Stimulated activated CD4-positive, alpha-beta T cell treated with anti-CD3 and anti-CD28 coated beads, Interleukin-4, amount 100 ng/mL, for 1 hour (primary cell): ENCODE results near the gene PRMT9.

Source experiments
- DNase-seq: peaks from one replicate; pipeline ENCODE4 v3.0.0-alpha.2; 2020

The PRMT9 gene

GRCh38 chr4:147678796-147679549 lies 5.0 kb downstream of the PRMT9 start:
- peak; percentile 5 for DNase-seq

- no peak for DNase-seq
Measured at GRCh38 chr4:147678106-147678505, 5.9 kb downstream of the PRMT9 start.

GRCh38 chr4:147674496-147674895 lies 9.5 kb downstream of the PRMT9 start:
- DNase-seq: no peak

- DNase-seq: no peak
Measured at GRCh38 chr4:147674073-147674472, 9.9 kb downstream of the PRMT9 start.

GRCh38 chr4:147658501-147658900 lies 25.5 kb downstream of the PRMT9 start:
- DNase-seq: no peak

GRCh38 chr4:147655639-147656038 lies 28.3 kb downstream of the PRMT9 start:
- DNase-seq: no peak

- DNase-seq: no peak
Measured at GRCh38 chr4:147651563-147651962, 32.4 kb downstream of the PRMT9 start.

GRCh38 chr4:147648656-147649055 lies 35.3 kb downstream of the PRMT9 start:
- no peak for DNase-seq

GRCh38 chr4:147645099-147645498 lies 38.9 kb downstream of the PRMT9 start:
- no peak for DNase-seq

- DNase-seq: no peak
Measured at GRCh38 chr4:147644471-147644870, 39.5 kb downstream of the PRMT9 start.

- DNase-seq: no peak
Measured at GRCh38 chr4:147643616-147644015, 40.3 kb downstream of the PRMT9 start.

GRCh38 chr4:147640331-147640730 lies 43.6 kb downstream of the PRMT9 start:
- no peak for DNase-seq

GRCh38 chr4:147639388-147639787 lies 44.6 kb downstream of the PRMT9 start:
- no peak for DNase-seq

GRCh38 chr4:147638942-147639341 lies 45.0 kb downstream of the PRMT9 start:
- DNase-seq: no peak

GRCh38 chr4:147638365-147638764 lies 45.6 kb downstream of the PRMT9 start:
- DNase-seq: no peak

- DNase-seq: no peak
Measured at GRCh38 chr4:147635348-147635747, 48.6 kb downstream of the PRMT9 start.

DNA sequence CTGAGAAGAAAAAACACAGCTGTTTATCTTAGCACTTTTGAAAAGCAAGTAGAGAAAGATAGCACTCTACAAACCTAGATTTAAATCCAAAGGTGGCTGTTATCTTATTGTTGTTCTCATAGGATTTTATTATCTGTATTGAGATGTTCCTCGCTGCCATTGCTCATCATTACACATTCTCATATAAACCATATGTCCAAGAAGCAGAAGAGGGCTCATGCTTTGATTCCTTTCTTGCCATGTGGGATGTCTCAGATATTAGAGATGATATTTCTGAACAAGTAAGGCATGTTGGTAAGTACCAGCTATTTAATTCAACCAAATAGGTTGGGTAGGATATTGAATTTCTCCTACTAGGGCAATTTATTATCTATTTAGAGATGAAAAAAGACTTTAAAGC lies 50.3 kb downstream of the PRMT9 start:
- no peak for DNase-seq

DNA sequence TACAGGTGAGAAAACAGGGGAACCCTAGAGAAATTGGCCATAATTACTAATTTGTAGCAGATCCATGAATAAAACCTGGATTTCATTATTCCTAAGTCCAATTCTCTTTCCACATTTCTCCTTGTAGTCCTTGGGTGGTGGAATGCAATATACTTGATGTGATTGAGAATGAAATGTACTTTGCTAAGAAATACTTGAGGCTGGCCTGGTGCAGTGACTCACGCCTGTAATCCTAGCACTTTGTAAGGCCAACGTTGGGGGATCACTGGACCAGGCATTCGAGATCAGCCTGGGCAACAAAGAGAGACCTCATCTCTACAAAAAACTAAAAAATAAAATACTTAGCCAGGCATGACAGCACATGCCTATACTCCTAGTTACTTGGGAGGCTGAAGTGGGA lies 50.9 kb downstream of the PRMT9 start:
- no peak for DNase-seq

- DNase-seq: no peak
Measured at GRCh38 chr4:147629783-147630730, 53.9 kb downstream of the PRMT9 start.

DNA sequence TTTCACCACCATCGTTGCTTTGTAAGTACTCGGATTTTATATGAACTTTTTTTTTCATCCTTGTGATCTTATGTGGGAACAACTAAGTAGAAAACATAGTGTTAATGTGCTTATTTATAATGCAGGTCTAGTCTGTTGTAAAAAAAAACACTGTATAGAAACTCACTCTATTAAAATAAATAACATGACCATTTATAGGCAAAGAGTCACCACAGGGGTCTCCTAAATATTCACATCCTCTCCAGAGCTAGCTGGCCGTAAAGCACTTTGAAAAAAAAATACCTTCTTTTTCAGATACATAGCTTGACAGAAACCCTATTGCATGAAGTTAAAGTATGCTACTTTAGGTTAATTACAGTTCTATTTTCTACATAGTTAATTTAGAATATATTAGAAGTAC lies 55.5 kb downstream of the PRMT9 start:
- DNase-seq: no peak

GRCh38 chr4:147626903-147627302 lies 57.1 kb downstream of the PRMT9 start:
- no peak for DNase-seq

DNA sequence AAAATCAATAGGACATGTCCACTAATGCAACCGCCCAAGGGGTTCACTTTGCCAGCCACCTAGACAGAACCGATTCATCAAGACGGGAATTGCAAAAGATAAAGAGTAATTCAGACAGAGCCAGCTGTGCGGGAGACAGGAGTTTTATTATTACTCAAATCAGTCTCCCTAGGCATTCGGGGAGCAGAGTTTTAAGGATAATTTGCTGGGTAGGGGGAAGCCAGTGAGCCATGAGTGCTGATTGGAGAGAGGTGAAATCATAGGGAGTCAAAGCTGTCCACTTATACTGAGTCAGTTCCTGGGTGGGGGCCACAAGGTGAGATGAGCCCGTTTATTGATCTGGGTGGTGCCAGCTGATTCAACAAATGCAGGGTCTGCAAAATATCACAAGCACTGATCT lies 58.2 kb downstream of the PRMT9 start:
- DNase-seq: no peak

GRCh38 chr4:147620315-147620714 lies 63.6 kb downstream of the PRMT9 start:
- no peak for DNase-seq
